ENCODE data around the gene MCTP1. TPM values are rescaled to one million over a fixed set of nuclear protein-coding genes. Genes with fewer than 3 reads are reported as not detected.

Gene MCTP1
- total and polyA plus RNA-seq, 2 of the 8 experiments (the other 6 are each of a cell fraction or from before 2014, with no cell fraction given) = 0.56 to 3.4 TPM

DNA sequence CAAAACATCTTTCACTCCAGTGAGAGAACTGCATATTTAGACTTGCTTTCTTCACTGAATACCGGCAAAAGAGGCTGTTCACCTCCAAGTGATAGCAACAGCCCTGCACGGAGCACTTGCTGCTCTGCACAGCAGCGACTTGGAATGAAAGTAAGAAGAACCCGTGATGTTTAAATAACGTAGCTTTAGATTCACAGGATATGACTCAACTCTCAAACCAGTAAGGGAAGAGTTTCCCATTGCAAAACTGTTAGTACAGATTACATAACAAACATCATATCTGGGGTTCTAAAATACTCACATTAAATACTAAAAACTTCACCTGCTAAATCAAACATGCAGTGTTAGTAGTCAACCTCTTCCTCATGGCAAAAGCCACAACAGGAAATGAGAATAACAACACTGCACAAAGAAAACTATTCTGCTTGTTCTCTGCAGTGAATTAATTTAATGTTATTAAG, 203.4 kb downstream of the MCTP1 start:
- H3K14ac ChIP-seq (ENCODE audit: insufficient read length) = no peak overlapping the region
- peaks cover 0 to 7% (median 1%) of the 10 kb centered on the region in 4 experiments; a peak in 2 of 7 replicates for H3K4me1 ChIP-seq (replicated peaks in 1 of 4; ENCODE audit: control insufficient read depth in 3 of 4, insufficient read depth in 4 of 4, low read length in 3 of 4)
- no peaks in the 10 kb centered on the region; the same call in 1 of the 2 replicates for H3K23me2 ChIP-seq (ENCODE audit: low read depth, low read length)
- H3K79me2 ChIP-seq (ENCODE audit: control insufficient read depth in 1 of 2, insufficient read depth in 2 of 2, low read length in 2 of 2) = no peaks in the 10 kb centered on the region
- H4K5ac ChIP-seq (ENCODE audit: insufficient read length, low read depth, low read length) = no peak overlapping the region
- H2BK120ac ChIP-seq (replicated peaks; ENCODE audit: low read depth, low read length) = no peak overlapping the region
- no peaks in the 10 kb centered on the region for H3K36me3 ChIP-seq (ENCODE audit: control insufficient read depth in 2 of 4, insufficient read depth in 4 of 4, low read length in 3 of 4)
- H2AK5ac ChIP-seq (ENCODE audit: low read depth, low read length) = no peak overlapping the region
- no peak overlapping the region for H4K8ac ChIP-seq (ENCODE audit: extremely low read depth, insufficient read depth, low read length)
- no peaks in the 10 kb centered on the region for H3K9me3 ChIP-seq (ENCODE audit: insufficient read depth in 2 of 2, low read depth in 1 of 2, low read length in 1 of 2)
- H3K4ac ChIP-seq (replicated peaks; ENCODE audit: insufficient read length, low read depth, low read length) = no peak overlapping the region
- H3K23ac ChIP-seq (ENCODE audit: insufficient read length) = no peak overlapping the region
- CTCF ChIA-PET (ENCODE audit: partially characterized antibody) = interaction anchor here (1.2 to 1.7 kb wide), 2 partner anchors 29 to 33 kb away, joined by 3 read pairs; no protein-coding TSS in a partner anchor
- no peak overlapping the region for H3K27ac ChIP-seq (ENCODE audit: low read depth, low read length)
- no peaks in the 10 kb centered on the region for H3K27me3 ChIP-seq (replicated peaks in 1 of 4; ENCODE audit: control insufficient read depth in 3 of 4, extremely low read depth in 1 of 4, insufficient read depth in 3 of 4, low read length in 3 of 4)
- POLR2A ChIA-PET (ENCODE audit: partially characterized antibody) = no interaction called here
- H2BK20ac ChIP-seq (ENCODE audit: low read length) = no peak overlapping the region
- H3K9ac ChIP-seq (replicated peaks in 1 of 4; ENCODE audit: extremely low read depth in 1 of 4, low read depth in 3 of 4, low read length in 3 of 4) = 0 out of 7 replicates have a peak overlapping the region, but pooled peaks of 1 of the 4 experiments have one; percentile 14
- H2AFZ ChIP-seq (ENCODE audit: low read length) = no peak overlapping the region
- H3K56ac ChIP-seq (replicated peaks; ENCODE audit: insufficient read length, low read depth, low read length) = no peak overlapping the region
- no peak overlapping the region for H2BK15ac ChIP-seq (ENCODE audit: low read length)
- H3K18ac ChIP-seq (ENCODE audit: extremely low read depth, low read length) = no peak overlapping the region
- no peak for DNase-seq (ENCODE audit: low read depth in 1 of 2, low spot score in 2 of 2)
- no peak for FAIRE-seq
- H2BK12ac ChIP-seq (ENCODE audit: low read depth, low read length) = no peak overlapping the region
- no peak overlapping the region for H4K91ac ChIP-seq (replicated peaks; ENCODE audit: insufficient read length, low read length)
- no peak overlapping the region for H2BK5ac ChIP-seq (ENCODE audit: low read depth, low read length)
- no peaks in the 10 kb centered on the region for H4K20me1 ChIP-seq (replicated peaks in 1 of 2; ENCODE audit: control insufficient read depth in 1 of 2, insufficient read depth in 2 of 2, low read length in 2 of 2)
- 29% methylated on average over 5 of the region's 5 CpGs; no CpG with 5 or more reads in 1 of the 2 experiments for WGBS, 2 experiments (ENCODE audit: extremely low coverage in 1 of 2, insufficient coverage in 1 of 2, insufficient read length in 1 of 2, insufficient replicate concordance in 2 of 2, low coverage in 1 of 2, low lambda C conversion rate in 2 of 2, missing lambda C conversion rate in 1 of 2)
- H3K4me2 ChIP-seq (ENCODE audit: insufficient read depth in 1 of 2, low read depth in 2 of 2, low read length in 2 of 2) = peak overlapping the region; percentile 41 to 43; a peak in 3 of 4 replicates
- peak overlapping the region in 1 of 4 experiments; percentile 30; a peak in 1 of 8 replicates for H3K4me3 ChIP-seq (ENCODE audit: extremely low read depth in 1 of 4, insufficient read depth in 2 of 4, low read depth in 3 of 4, low read length in 4 of 4)
- H3K79me1 ChIP-seq (ENCODE audit: low read depth, low read length) = no peaks in the 10 kb centered on the region
- TF ChIP-seq SIN3A (conservative IDR thresholded peaks at IDR 0.05 in 1 of 2, IDR thresholded peaks at IDR 0.05 in 1 of 2; ENCODE audit: low read depth in 1 of 2, low read length in 2 of 2) = no peak
- TF ChIP-seq NRF1 (IDR thresholded peaks at IDR 0.05; ENCODE audit: low read depth, low read length) = no peak

All from H1 (cell line).